Naive B cell (primary cell): ENCODE data around the gene SCT. TPM values are rescaled to one million over a fixed set of nuclear protein-coding genes. Genes with fewer than 3 reads are reported as not detected.
A peak's percentile ranks its signal among the peaks of the same experiment; 100 is the strongest.

Experiments
- ATAC-seq, 2 donors: fragments of 150-1000 bp; cut with Tn5 transposase; 2 replicates each; pipeline ENCODE4 v1.10.0; 2021; ENCODE audit warnings: low read depth in 2 of 2, mild to moderate bottlenecking in 2 of 2, moderate library complexity in 2 of 2
- DNase-seq: peaks from one replicate; pipeline ENCODE4 v3.0.0; 2022
- H3K27ac Mint-ChIP-seq, 6 donors: one replicate each; pipeline ENCODE4 v1.8.0; 2020 to 2022; ENCODE audit warnings: mild to moderate bottlenecking in 6 of 6, mixed read lengths in 6 of 6, moderate library complexity in 5 of 6, inconsistent platforms in 2 of 6
- H3K27me3 Mint-ChIP-seq, 3 donors: one replicate each; pipeline ENCODE4 v1.8.0; 2021 to 2022; ENCODE audit warnings: mixed read lengths in 3 of 3, mild to moderate bottlenecking in 1 of 3
- H3K36me3 Mint-ChIP-seq, 2 donors: one replicate each; pipeline ENCODE4 v1.8.0; 2020 to 2022; ENCODE audit warnings: mixed read lengths in 2 of 2, inconsistent platforms in 1 of 2, mild to moderate bottlenecking in 1 of 2
- H3K4me1 Mint-ChIP-seq, 3 donors: one replicate each; pipeline ENCODE4 v1.8.0; 2020 to 2022; ENCODE audit warnings: mixed read lengths in 3 of 3, inconsistent platforms in 1 of 3, mild to moderate bottlenecking in 1 of 3, moderate library complexity in 1 of 3
- H3K4me3 Mint-ChIP-seq, 8 donors: one replicate each; pipeline ENCODE4 v1.8.0; 2020 to 2022; ENCODE audit warnings: mild to moderate bottlenecking in 8 of 8, mixed read lengths in 8 of 8, moderate library complexity in 8 of 8, inconsistent platforms in 2 of 8
- H3K9me3 Mint-ChIP-seq, 7 donors: one replicate each; pipeline ENCODE4 v1.8.0; 2020 to 2022; ENCODE audit warnings: mixed read lengths in 7 of 7, mild to moderate bottlenecking in 5 of 7, inconsistent platforms in 2 of 7, moderate library complexity in 1 of 7
- polyA plus RNA-seq, 6 donors: library from polyadenylated mRNA; unstranded; fragments of 300-500 nt; fragmentation: Illumina TruSeq; gene quantifications; one replicate each; pipeline ENCODE4 v1.2.3, GENCODE V29; 2021; ENCODE audit warnings: low read depth in 6 of 6

Gene SCT
- polyA plus RNA-seq, 6 donors from 2014 or later, result not detected

DNA sequence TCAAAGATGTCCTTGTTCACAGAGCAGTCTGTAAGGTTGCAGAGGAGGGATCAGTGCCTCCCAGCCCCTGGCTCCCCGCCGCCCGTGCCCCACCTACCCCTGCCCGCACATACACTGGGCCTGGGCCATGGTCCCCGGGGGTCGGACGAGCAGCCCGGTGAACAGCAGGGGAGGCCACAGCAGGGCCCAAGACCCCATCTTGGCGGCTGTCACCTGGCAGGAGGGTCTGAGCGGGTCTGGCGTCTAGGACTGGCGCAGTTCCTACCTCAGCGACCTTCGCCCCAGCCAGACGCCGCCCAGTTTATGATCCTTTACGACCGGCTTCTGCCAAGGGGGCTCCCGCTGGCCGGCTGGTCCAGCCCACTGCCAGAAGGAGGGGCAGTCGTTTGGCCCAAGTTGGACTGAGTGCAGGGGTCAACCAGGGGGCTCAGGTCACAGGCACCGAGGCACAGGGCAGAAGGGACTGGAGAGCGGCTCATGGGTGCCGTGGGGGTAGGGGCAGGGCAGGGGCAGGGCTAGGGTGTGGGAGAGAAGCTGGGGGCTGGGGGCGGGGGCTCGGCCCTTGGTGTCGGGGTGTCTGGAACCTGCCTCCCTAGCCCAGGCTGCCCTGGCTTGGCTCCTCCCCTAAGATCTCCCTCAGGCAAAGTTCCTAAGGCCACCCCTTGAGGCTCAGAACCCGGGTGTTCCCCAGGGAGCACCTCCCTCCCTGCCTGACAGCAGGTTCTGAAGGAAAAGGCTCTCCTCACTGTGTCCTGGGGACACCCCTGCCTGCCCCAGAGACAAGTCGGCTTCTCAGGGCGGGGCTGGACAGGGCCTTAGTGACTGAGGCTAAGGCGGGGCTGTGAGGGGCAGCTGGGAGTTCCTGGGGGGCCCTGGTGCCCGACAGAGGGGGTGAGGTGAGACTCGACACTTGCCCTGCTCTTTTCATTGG, 2.0 kb downstream of the SCT start, which contains the start of gene CDHR5:
CDHR5 (minus strand) TSS at position 251 of the 931 bp plus-strand sequence; CDS start at position 198, 53 bp downstream.
- ATAC-seq (no peak), DNase-seq (no peak)
- H3K4me3 Mint-ChIP-seq, result no peak within 1 kb of the TSS
- H3K27ac Mint-ChIP-seq, result no peak within 1 kb of the TSS
- H3K27me3 Mint-ChIP-seq, result peaks cover 16 to 47% (median 27%) of the 10 kb centered on the region in 3 donors
- no peaks in the 10 kb centered on the region for H3K36me3 Mint-ChIP-seq
- H3K4me1 Mint-ChIP-seq, result peaks cover 20 to 28% (median 23%) of the 10 kb centered on the region in 3 donors
- H3K9me3 Mint-ChIP-seq, result no peaks in the 10 kb centered on the region

DNA sequence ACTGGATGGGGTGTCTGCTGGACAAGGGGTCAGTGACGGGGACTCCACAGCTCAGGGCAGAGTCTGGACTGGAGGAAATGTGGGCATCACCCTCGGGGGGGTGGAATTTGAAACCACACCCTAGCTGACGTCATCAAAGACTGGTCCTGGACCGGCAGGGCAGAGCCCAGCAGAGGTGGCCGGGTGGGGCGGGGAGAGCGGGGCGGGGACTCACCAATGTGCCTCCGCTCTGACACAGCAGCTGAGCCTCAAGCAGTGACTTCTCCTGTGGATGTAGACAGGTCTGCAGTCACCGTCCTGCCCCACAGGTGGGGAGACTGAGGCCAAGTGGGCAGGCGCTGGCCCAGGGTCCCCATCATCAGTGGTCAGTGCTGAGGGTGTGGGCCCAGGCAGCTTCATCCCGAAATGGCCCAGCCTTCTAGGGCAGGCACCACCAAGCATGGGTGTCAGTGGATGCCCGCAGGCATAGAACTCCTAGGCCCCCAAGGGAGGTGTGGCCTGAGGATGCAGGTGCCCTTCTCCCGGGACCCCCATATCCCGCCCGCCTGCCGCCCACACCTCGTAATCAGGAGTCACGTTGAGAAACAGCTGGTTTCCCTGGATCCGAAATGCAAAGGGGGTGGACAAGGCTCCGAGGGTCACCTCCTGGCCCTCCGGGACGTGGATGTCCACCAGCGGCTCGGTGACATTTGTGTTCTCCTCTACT, 2.8 kb downstream of the SCT start:
- Mint-ChIP-seq H3K27ac (no peak overlapping the region), H3K27me3 (peaks cover 11 to 46% (median 26%) of the 10 kb centered on the region in 3 donors), H3K9me3 (no peaks in the 10 kb centered on the region), H3K4me3 (no peak overlapping the region), H3K36me3 (no peaks in the 10 kb centered on the region), H3K4me1 (peaks cover 16 to 22% (median 19%) of the 10 kb centered on the region in 3 donors)
- DNase-seq (no peak), ATAC-seq (no peak)

GRCh38 chr11:623349-623869, 3.6 kb downstream of the SCT start:
- DNase-seq (no peak), ATAC-seq (no peak)
- H3K36me3 Mint-ChIP-seq, result no peaks in the 10 kb centered on the region
- peaks cover 7 to 39% (median 18%) of the 10 kb centered on the region in 3 donors for H3K27me3 Mint-ChIP-seq
- no peak overlapping the region for H3K4me3 Mint-ChIP-seq
- H3K4me1 Mint-ChIP-seq, result peaks cover 8 to 15% (median 11%) of the 10 kb centered on the region in 3 donors
- peak overlapping the region in 1 of 6 donors; percentile 76 for H3K27ac Mint-ChIP-seq
- H3K9me3 Mint-ChIP-seq, result no peaks in the 10 kb centered on the region

DNA sequence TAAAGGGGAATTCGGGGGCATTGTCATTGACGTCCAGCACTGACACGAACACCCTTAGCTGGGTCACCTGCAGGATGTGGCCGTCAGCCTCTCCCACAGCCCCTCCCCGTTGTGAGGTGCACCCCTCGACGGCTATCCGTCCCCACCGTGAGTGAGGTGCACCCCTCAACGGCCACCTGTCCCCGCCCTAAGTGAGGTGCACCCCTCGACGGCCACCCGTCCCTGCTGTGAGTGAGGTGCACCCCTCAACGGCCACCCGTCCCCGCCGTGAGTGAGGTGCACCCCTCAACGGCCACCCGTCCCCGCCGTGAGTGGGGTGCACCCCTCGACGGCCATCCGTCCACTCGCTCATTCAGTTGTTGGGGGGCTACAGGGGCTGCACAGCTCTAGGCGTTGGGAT, 5.1 kb downstream of the SCT start:
- ATAC-seq, result no peak

GRCh38 chr11:620935-621814, 5.8 kb downstream of the SCT start:
- Mint-ChIP-seq H3K36me3 (no peaks in the 10 kb centered on the region), H3K4me1 (peaks cover 6 to 10% (median 9%) of the 10 kb centered on the region in 3 donors), H3K4me3 (peak overlapping the region in 1 of 8 donors; percentile 34), H3K27ac (peak overlapping the region in 1 of 6 donors; percentile 53), H3K9me3 (no peaks in the 10 kb centered on the region), H3K27me3 (peaks cover 0 to 24% (median 8%) of the 10 kb centered on the region in 3 donors)
- ATAC-seq, result no peak
- DNase-seq, result no peak

More for the DNA sequence above, 5.1 kb downstream of the SCT start:
- H3K4me3 Mint-ChIP-seq, result peak overlapping the region in 1 of 8 donors; percentile 34
- no peak for DNase-seq
- peaks cover 2 to 6% (median 5%) of the 10 kb centered on the region in 3 donors for H3K4me1 Mint-ChIP-seq
- peak overlapping the region in 1 of 6 donors; percentile 53 for H3K27ac Mint-ChIP-seq
- H3K9me3 Mint-ChIP-seq, result no peaks in the 10 kb centered on the region
- H3K27me3 Mint-ChIP-seq, result peaks cover 0 to 29% (median 8%) of the 10 kb centered on the region in 3 donors
- no peaks in the 10 kb centered on the region for H3K36me3 Mint-ChIP-seq

DNA sequence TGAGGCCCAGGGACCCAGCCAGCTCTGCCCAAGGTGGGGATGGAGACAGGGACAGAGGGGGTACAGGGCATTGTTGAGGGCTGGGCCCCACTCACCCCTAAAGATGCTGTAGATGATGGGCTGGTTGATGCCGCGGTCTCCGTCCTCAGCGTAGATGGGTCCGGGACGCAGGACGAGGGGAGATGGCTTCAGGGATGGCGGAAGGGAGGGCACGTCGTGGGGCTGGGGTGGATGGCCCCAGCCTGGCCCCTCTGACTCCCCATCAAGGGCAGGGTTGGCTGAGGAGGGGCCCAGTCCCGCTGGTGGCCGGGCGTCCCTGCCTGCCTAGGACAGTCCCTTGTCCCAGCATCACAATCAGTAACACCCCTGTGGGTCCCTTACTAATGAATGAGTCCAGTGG, 6.8 kb downstream of the SCT start:
- Mint-ChIP-seq H3K4me3 (no peak overlapping the region), H3K9me3 (no peaks in the 10 kb centered on the region), H3K4me1 (peaks cover 11 to 16% (median 13%) of the 10 kb centered on the region in 3 donors), H3K36me3 (no peaks in the 10 kb centered on the region), H3K27ac (no peak overlapping the region), H3K27me3 (peaks cover 0 to 18% (median 8%) of the 10 kb centered on the region in 3 donors)
- ATAC-seq (no peak), DNase-seq (no peak)

DNA sequence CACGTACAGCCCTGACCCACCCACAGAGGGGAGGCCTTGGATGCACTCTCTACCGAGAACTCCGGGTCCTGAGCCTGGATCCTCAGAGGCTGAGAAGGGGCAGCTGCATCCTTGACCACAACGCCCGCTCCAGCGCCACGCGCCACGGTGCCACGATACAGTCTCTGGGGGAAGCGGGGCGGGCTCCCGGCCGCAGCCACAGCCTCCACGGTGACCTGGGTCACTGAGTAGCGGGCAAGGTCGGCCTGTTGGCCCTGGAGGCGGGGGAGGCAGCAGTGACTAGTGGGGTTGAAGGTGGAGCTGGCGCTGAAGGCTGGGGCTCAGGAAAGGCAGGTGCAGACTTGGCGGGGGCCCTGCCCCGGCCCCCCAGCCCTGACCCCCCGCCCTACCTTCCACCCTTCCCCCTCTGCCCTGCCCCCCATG, 7.3 kb downstream of the SCT start:
- H3K4me1 Mint-ChIP-seq, result peaks cover 11 to 18% (median 13%) of the 10 kb centered on the region in 3 donors
- peaks cover 0 to 12% (median 8%) of the 10 kb centered on the region in 3 donors for H3K27me3 Mint-ChIP-seq
- H3K36me3 Mint-ChIP-seq, result no peaks in the 10 kb centered on the region
- H3K4me3 Mint-ChIP-seq, result no peak overlapping the region
- peak overlapping the region in 1 of 6 donors; percentile 24 for H3K27ac Mint-ChIP-seq
- DNase-seq (no peak), ATAC-seq (no peak)
- no peaks in the 10 kb centered on the region for H3K9me3 Mint-ChIP-seq

GRCh38 chr11:618856-619627, 7.9 kb downstream of the SCT start:
- Mint-ChIP-seq H3K4me1 (peaks cover 11 to 23% (median 13%) of the 10 kb centered on the region in 3 donors), H3K27me3 (peaks cover 0 to 8% (median 8%) of the 10 kb centered on the region in 3 donors), H3K4me3 (peak overlapping the region in 3 of 8 donors; percentile 15 to 73 (median 38)), H3K27ac (peak overlapping the region in 2 of 6 donors; percentile 78 to 81), H3K36me3 (no peaks in the 10 kb centered on the region), H3K9me3 (no peaks in the 10 kb centered on the region)
- DNase-seq (no peak), ATAC-seq (no peak)

GRCh38 chr11:617912-618682, 8.9 kb downstream of the SCT start:
- DNase-seq (no peak), ATAC-seq (no peak)
- Mint-ChIP-seq H3K27ac (peak overlapping the region in 2 of 6 donors; percentile 74 to 81), H3K36me3 (no peaks in the 10 kb centered on the region), H3K4me1 (peaks cover 11 to 23% (median 13%) of the 10 kb centered on the region in 3 donors), H3K27me3 (peaks cover 0 to 2% (median 1%) of the 10 kb centered on the region in 3 donors), H3K4me3 (peak overlapping the region in 3 of 8 donors; percentile 16 to 38 (median 19)), H3K9me3 (no peaks in the 10 kb centered on the region)

DNA sequence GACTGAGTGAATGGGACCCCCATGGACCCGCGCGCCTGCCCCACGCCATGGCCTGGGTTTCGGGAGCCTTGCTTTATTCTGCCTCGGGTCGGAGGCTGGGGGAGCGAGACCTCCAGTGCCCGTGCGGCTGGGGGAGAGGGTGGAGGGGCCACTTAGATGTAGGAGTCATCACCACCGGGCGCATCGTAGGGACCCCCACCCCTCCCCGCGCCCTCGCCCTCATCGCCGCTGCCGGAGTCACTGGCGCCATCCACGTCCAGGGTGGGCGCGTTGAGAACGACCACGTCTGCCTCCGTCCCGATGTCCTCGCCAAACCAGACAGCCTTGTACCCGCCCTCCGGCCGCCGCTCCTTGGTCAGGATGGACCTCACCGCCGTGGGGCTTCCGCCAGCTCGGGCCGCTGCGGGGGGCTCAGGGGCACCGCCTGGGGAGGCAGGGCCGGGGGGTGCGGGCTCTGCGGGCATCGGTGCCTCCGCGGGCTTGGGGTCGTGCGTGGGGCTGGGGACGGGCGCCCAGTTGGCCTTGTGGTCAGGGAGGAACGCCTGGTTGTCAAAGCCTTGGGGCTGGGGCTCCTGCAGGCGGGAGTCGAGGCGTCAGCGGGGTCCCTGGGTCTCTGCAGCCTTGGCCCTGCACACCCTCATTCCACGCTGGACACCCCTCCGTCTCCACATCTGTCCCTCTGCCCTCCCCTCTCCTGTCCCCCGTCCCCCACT, 9.6 kb downstream of the SCT start:
- ATAC-seq, result no peak
- no peaks in the 10 kb centered on the region for H3K9me3 Mint-ChIP-seq
- H3K27me3 Mint-ChIP-seq, result no peaks in the 10 kb centered on the region
- DNase-seq, result no peak
- H3K36me3 Mint-ChIP-seq, result no peaks in the 10 kb centered on the region
- peak overlapping the region in 3 of 8 donors; percentile 19 to 92 (median 90) for H3K4me3 Mint-ChIP-seq
- peak overlapping the region in 2 of 6 donors; percentile 33 to 38 for H3K27ac Mint-ChIP-seq
- H3K4me1 Mint-ChIP-seq, result peaks cover 11 to 24% (median 13%) of the 10 kb centered on the region in 3 donors
